Measurements from ENCODE around the gene CACNA1B.

- TF ChIP-seq EZH2 (IDR thresholded peaks at IDR 0.05; ENCODE audit: low read length, missing control alignments) (no peak), CTCF (conservative IDR thresholded peaks at IDR 0.05 in 1 of 2, IDR thresholded peaks at IDR 0.05 in 1 of 2; ENCODE audit: low read depth in 1 of 2, low read length in 2 of 2) (no peak)
These were observed 34.2 kb upstream of the CACNA1B start for GRCh38 chr9:137843355-137843754.

All from fibroblast of lung (primary cell).